Fibroblast of pulmonary artery (primary cell): ENCODE data around the gene EML4.

Experiments
- DNase-seq: peaks from one replicate; pipeline ENCODE4 v3.0.0-alpha.2; 2010; ENCODE audit warnings: low read depth
- H3K4me3 ChIP-seq: replicated peaks from 2 replicates; pipeline ENCODE4 v1.5.1; 2011; ENCODE audit warnings: low read depth, mild to moderate bottlenecking, control low read depth, low read length, moderate library complexity
- CTCF ChIP-seq: IDR thresholded peaks from 2 replicates; pipeline ENCODE4 v1.5.1; 2011; ENCODE audit warnings: mild to moderate bottlenecking, control low read depth, low read length, inconsistent platforms; ENCODE audit errors: missing control alignments

The EML4 gene

GRCh38 chr2:42289222-42289621, 120.1 kb downstream of the EML4 start:
- no peak for TF ChIP-seq CTCF
- DNase-seq, result no peak

GRCh38 chr2:42290005-42290404, 120.9 kb downstream of the EML4 start:
- DNase-seq, result no peak
- no peak overlapping the region for H3K4me3 ChIP-seq
- no peak for TF ChIP-seq CTCF

More at GRCh38 chr2:42289222-42289621, 120.1 kb downstream of the EML4 start:
- H3K4me3 ChIP-seq, result no peak overlapping the region

GRCh38 chr2:42293019-42293418, 123.9 kb downstream of the EML4 start:
- no peak for TF ChIP-seq CTCF
- no peak overlapping the region for H3K4me3 ChIP-seq
- no peak for DNase-seq

GRCh38 chr2:42296226-42296625, 127.1 kb downstream of the EML4 start:
- TF ChIP-seq CTCF, result no peak
- DNase-seq, result no peak
- H3K4me3 ChIP-seq, result no peak overlapping the region

- no peak overlapping the region for H3K4me3 ChIP-seq
- DNase-seq, result no peak
- TF ChIP-seq CTCF, result no peak
Observed at GRCh38 chr2:42297322-42297936, 128.3 kb downstream of the EML4 start.

GRCh38 chr2:42298132-42298531, 129.0 kb downstream of the EML4 start:
- no peak overlapping the region for H3K4me3 ChIP-seq
- no peak for DNase-seq
- no peak for TF ChIP-seq CTCF
